K562 (cell line): ENCODE data around the gene NEXN. TPM values are rescaled to one million over a fixed set of nuclear protein-coding genes. Genes with fewer than 3 reads are reported as not detected.
A peak's percentile ranks its signal among the peaks of the same experiment; 100 is the strongest.

Source experiments
- ATAC-seq: fragments of 200-7000 bp; cut with Tn5 transposase; 3 replicates; pipeline ENCODE4 v1.9.1; 2020; ENCODE audit warnings: moderate library complexity
- BruUV-seq: library from RNA; stranded (reverse); fragments of 400-500 nt; replicated peaks from 2 replicates; lab custom pipeline; 2021; lab: Mats Ljungman, UMichigan
- CTCF ChIA-PET: fragments of 300-600 bp; formaldehyde crosslinking; extraction: SDS; loops from one replicate; lab custom pipeline; 2021; ENCODE audit warnings: low intra/inter-chr PET ratio; lab: Yijun Ruan, JAX
- POLR2A ChIA-PET: fragments of 300-600, 350-650 bp; sonication (Branson Sonifier 250); formaldehyde crosslinking; extraction: SDS; loops from one replicate; lab custom pipeline; 2021; ENCODE audit warnings: antibody characterized with exemption, inconsistent platforms; lab: Yijun Ruan, JAX
- DNase-seq, 4 experiments: peaks; one replicate each; pipeline versions ENCODE4 v3.0.0 to v3.0.0-alpha.2; 2011 to 2018; ENCODE audit warnings: low spot score in 3 of 4, mixed read lengths in 3 of 4; ENCODE audit errors: extremely low read depth in 1 of 4
- FAIRE-seq: peaks from 2 replicates; lab custom pipeline; 2011; peaks lifted over from hg19 to GRCh38; lab: Jason Lieb, UNC
- H2AFZ ChIP-seq: 2 replicates; pipeline ENCODE4 v1.6.0; 2011; ENCODE audit warnings: low read depth, low read length, control low read depth, inconsistent platforms
- H3K27ac ChIP-seq: fragments of 200-600 bp; 3 replicates; pipeline ENCODE4 v1.8.0; 2011; ENCODE audit warnings: low read depth, mild to moderate bottlenecking, control low read depth, inconsistent platforms, low read length, moderate library complexity, mixed read lengths; ENCODE audit errors: extremely low read depth
- H3K27me3 ChIP-seq, 2 experiments: fragments of 300-600 bp in 1 of 2; 2 replicates in 1 of 2; 3 replicates in 1 of 2; pipeline versions ENCODE4 v1.6.0 to v1.8.0; 2011; ENCODE audit warnings: inconsistent platforms in 2 of 2, low read length in 2 of 2, mild to moderate bottlenecking in 1 of 2, mixed read lengths in 1 of 2, moderate library complexity in 1 of 2; ENCODE audit not compliant: control insufficient read depth in 2 of 2, insufficient read depth in 2 of 2
- H3K36me3 ChIP-seq: fragments of 300-600 bp; 3 replicates; pipeline ENCODE4 v1.8.0; 2011; ENCODE audit warnings: mild to moderate bottlenecking, low read length, inconsistent platforms; ENCODE audit not compliant: control insufficient read depth, insufficient read depth
- H3K4me1 ChIP-seq, 2 experiments: fragments of 200-600 bp in 1 of 2; replicated peaks in 1 of 2; 2 replicates in 1 of 2; 3 replicates in 1 of 2; pipeline versions ENCODE4 v1.5.1 to v1.8.0; 2011; ENCODE audit warnings: inconsistent platforms in 2 of 2, low read length in 2 of 2, mild to moderate bottlenecking in 1 of 2, mixed read lengths in 1 of 2, moderate library complexity in 1 of 2; ENCODE audit not compliant: control insufficient read depth in 2 of 2, insufficient read depth in 2 of 2
- H3K4me2 ChIP-seq: 2 replicates; pipeline ENCODE4 v1.6.1; 2011; ENCODE audit warnings: low read length, control low read depth, inconsistent platforms, mixed read lengths; ENCODE audit not compliant: insufficient read depth
- H3K4me3 ChIP-seq: fragments of 200-600 bp; sonication (generic), shearing (Covaris generic); 2 replicates; pipeline ENCODE4 v1.5.1; 2016; ENCODE audit warnings: control low read depth, inconsistent platforms
- H3K79me2 ChIP-seq: fragments of 200-600 bp; 3 replicates; pipeline ENCODE4 v1.8.0; 2011; ENCODE audit warnings: low read length, inconsistent platforms; ENCODE audit not compliant: control insufficient read depth, insufficient read depth
- H3K9ac ChIP-seq, 2 experiments: 2 replicates each; pipeline versions ENCODE4 v1.6.0 to v1.6.1; 2011; ENCODE audit warnings: low read depth in 2 of 2, low read length in 2 of 2, control low read depth in 1 of 2, inconsistent platforms in 1 of 2, mild to moderate bottlenecking in 1 of 2, mixed read lengths in 1 of 2; ENCODE audit not compliant: insufficient read depth in 1 of 2
- H3K9me1 ChIP-seq: one replicate; pipeline ENCODE4 v1.6.0; 2011; ENCODE audit warnings: inconsistent platforms, mild to moderate bottlenecking, low read length, moderate library complexity; ENCODE audit not compliant: control insufficient read depth, insufficient read depth
- H3K9me3 ChIP-seq: replicated peaks from 2 replicates; pipeline ENCODE4 v1.5.1; 2011; ENCODE audit warnings: low read depth, low read length, inconsistent platforms; ENCODE audit not compliant: control insufficient read depth, insufficient read depth
- H4K20me1 ChIP-seq: replicated peaks from 2 replicates; pipeline ENCODE4 v1.6.1; 2011; ENCODE audit warnings: low read length, inconsistent platforms, mixed read lengths; ENCODE audit not compliant: control insufficient read depth, insufficient read depth
- BRD9 ChIP-seq: fragments of 450-650 bp; IDR thresholded peaks from 2 replicates; pipeline ENCODE4 v1.6.1; 2018; ENCODE audit warnings: low read depth; ENCODE audit not compliant: partially characterized antibody
- CXXC5 ChIP-seq: fragments of 250-450 bp; sonication (Bioruptor Pico); IDR thresholded peaks from 2 replicates; pipeline ENCODE4 v1.8.0; 2022; ENCODE audit warnings: inconsistent platforms, mild to moderate bottlenecking, moderate library complexity
- ELF1 ChIP-seq: fragments of 200-800 bp; sonication (Bioruptor generic); IDR thresholded peaks from 2 replicates; pipeline ENCODE4 v1.6.1; 2016; ENCODE audit warnings: missing genetic modification characterization, missing compliant biosample characterization
- L3MBTL2 ChIP-seq: fragments of 450-650 bp; IDR thresholded peaks from 2 replicates; pipeline ENCODE4 v1.6.1; 2016; ENCODE audit warnings: mild to moderate bottlenecking, moderate library complexity
- SMARCA5 ChIP-seq: fragments of 450-650 bp; IDR thresholded peaks from 2 replicates; pipeline ENCODE4 v1.6.1; 2016
- XRCC5 ChIP-seq: fragments of 200-400 bp; formaldehyde crosslinking; IDR thresholded peaks from 2 replicates; pipeline ENCODE4 v1.6.1; 2017; ENCODE audit warnings: low read depth, mild to moderate bottlenecking, low read length
- WGBS: fragments of 100-300 bp; shearing (Covaris generic); methylation state at CpG from one replicate; pipeline ENCODE4 v1.1.6; 2016; ENCODE audit warnings: low coverage, mixed read lengths; ENCODE audit not compliant: insufficient coverage; ENCODE audit errors: missing lambda C conversion rate; 5-methylcytosine and 5-hydroxymethylcytosine counted together
- in situ Hi-C: fragments of 300-500 bp; cut with MboI; formaldehyde crosslinking; loops from 4 replicates; pipeline ENCODE4 v1.15.0; 2018; ENCODE audit warnings: inconsistent platforms, mixed read lengths
- intact Hi-C: fragments of 100-400 bp; cut with micrococcal nuclease; formaldehyde crosslinking; loops from 2 replicates; pipeline ENCODE4 v1.14.2; 2022
- polyA plus RNA-seq, 8 experiments: library from polyadenylated mRNA; depleted of rRNA in 4 of 8; stranded (reverse) in 5 of 8; unstranded in 3 of 8; fragments of >200 nt; fragmentation: Nextera tagmentation in 2 of 8; fragmentation: Illumina TruSeq in 1 of 8; extraction: Ambion mirVana in 2 of 8; extraction: Trizol in 1 of 8; gene quantifications; 2 replicates each; pipeline versions ENCODE4 v1.2.1 to v1.2.3, GENCODE V29; 2011 to 2014; ENCODE audit warnings: inconsistent platforms in 1 of 8, missing spikeins in 1 of 8
- total RNA-seq, 7 experiments: library from RNA; depleted of rRNA in 6 of 7; stranded (reverse); fragments of >200 nt in 6 of 7; fragmentation: Illumina TruSeq in 2 of 7; extraction: Trizol in 2 of 7; gene quantifications; 2 replicates each; pipeline versions ENCODE4 v1.2.1 to v1.2.3, GENCODE V29; 2011 to 2021; ENCODE audit warnings: low replicate concordance in 1 of 7
- TF ChIP-seq, protein P1 (sequence below): fragments of 250-450 bp; sonication (Bioruptor Pico); IDR thresholded peaks from 2 replicates; pipeline ENCODE4 v1.8.0; 2022; ENCODE audit warnings: moderate library complexity, mild to moderate bottlenecking, inconsistent platforms
- TF ChIP-seq, protein P2 (sequence below), 2 experiments: fragments of 450-650 bp; formaldehyde crosslinking in 1 of 2; IDR thresholded peaks; 2 replicates each; pipeline versions ENCODE4 v1.4.0 to v1.6.1; 2014 to 2020; ENCODE audit warnings: mild to moderate bottlenecking in 2 of 2, borderline replicate concordance in 1 of 2, low read depth in 1 of 2
- TF ChIP-seq, protein P3 (sequence below): fragments of 450-650 bp; conservative IDR thresholded peaks from 2 replicates; pipeline ENCODE4 v1.6.1; 2016; ENCODE audit warnings: missing genetic modification characterization, low read depth, mild to moderate bottlenecking, missing compliant biosample characterization, moderate library complexity

The NEXN gene
- total and polyA plus RNA-seq, 9 of the 15 experiments (the other 6 are each of a cell fraction or from before 2014, with no cell fraction given) = 0.18 to 1.8 (median 0.76) TPM

DNA sequence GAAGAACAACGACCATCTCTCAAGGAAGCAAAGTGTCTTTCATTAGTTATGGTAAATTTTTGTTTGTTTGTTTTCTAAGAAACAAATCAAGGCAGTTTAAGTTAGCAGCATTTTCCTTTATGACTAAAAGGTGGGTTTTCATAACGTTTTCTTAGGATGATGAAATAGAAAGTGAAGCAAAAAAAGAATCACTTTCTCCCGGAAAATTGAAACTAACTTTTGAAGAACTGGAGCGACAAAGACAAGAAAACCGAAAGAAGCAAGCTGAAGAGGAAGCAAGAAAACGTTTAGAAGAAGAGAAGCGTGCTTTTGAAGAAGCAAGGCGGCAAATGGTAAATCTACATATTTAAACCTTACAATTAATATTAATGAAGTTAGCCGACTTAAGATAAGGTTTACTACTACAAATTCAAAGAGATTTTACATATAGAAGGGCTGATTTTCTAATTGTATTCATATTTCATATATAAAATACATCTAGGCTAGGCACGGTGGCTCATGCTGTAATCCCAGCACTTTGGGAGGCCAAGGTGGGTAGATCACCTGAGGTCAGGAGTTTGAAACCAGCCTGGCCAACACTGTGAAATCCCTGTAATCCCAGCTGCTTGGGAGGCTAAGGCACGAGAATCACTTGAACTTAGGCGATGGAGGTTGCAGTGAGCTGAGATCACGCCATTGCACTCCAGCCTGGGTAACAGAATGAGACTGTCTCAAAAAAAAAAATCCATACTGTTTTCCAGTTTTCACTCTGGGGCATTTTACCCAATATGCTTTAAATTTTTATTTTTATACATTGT is 38.3 kb downstream of the NEXN start (continued):
- peak; percentile 42; the same call in 1 of the 2 replicates for TF ChIP-seq L3MBTL2
- TF ChIP-seq, protein P1, sequence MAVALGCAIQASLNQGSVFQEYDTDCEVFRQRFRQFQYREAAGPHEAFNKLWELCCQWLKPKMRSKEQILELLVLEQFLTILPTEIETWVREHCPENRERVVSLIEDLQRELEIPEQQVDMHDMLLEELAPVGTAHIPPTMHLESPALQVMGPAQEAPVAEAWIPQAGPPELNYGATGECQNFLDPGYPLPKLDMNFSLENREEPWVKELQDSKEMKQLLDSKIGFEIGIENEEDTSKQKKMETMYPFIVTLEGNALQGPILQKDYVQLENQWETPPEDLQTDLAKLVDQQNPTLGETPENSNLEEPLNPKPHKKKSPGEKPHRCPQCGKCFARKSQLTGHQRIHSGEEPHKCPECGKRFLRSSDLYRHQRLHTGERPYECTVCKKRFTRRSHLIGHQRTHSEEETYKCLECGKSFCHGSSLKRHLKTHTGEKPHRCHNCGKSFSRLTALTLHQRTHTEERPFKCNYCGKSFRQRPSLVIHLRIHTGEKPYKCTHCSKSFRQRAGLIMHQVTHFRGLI (CRISPR knock-in tag) = no peak
- TF ChIP-seq, all 486 proteins: peak for 4

DNA sequence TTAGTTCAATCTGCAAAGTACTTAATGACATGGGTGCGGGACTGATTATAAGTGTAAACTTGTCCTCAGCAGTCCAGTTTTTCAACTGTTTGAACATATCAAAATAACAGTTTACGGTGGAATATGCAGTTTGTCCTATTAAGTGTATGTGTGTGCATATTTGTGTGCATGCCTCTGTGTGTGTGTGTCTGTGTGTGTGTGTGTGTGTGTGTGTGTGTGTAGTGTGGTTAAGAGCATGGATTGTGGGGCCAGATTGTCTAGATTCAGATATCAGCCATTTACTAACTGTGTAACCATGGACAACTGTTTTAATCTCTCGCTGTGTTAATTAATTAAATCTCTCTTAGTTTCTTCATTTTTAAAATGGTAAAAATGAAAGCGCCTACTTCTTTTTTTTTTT is 39.0 kb downstream of the NEXN start:
- 68% methylated on average over 4 of the region's 4 CpGs for WGBS
- ChIA-PET CTCF (no interaction called here), POLR2A (interaction anchor here (0.8 kb wide), 1 partner anchor 51 kb away, joined by 3 read pairs; the partner anchor contains the start of gene FUBP1)
- H3K9ac ChIP-seq = no peak overlapping the region
- no peaks in the 10 kb centered on the region for H3K4me1 ChIP-seq
- in situ Hi-C loops = no loop called here
- H2AFZ ChIP-seq = no peak overlapping the region
- no peaks in the 10 kb centered on the region for H3K27me3 ChIP-seq
- BruUV-seq = no TSS peak
- H3K27ac ChIP-seq = no peak overlapping the region
- ATAC-seq = peak; percentile 32; the same call in 2 of the 3 replicates
- no peaks in the 10 kb centered on the region for H3K79me2 ChIP-seq
- intact Hi-C loops = no loop called here
- H3K4me2 ChIP-seq = no peak overlapping the region
- no peaks in the 10 kb centered on the region for H3K9me3 ChIP-seq
- no peaks in the 10 kb centered on the region for H4K20me1 ChIP-seq
- no peaks in the 10 kb centered on the region for H3K36me3 ChIP-seq
- no peaks in the 10 kb centered on the region for H3K9me1 ChIP-seq
- H3K4me3 ChIP-seq = no peak overlapping the region
- DNase-seq = no peak
- FAIRE-seq = no peak
- TF ChIP-seq CXXC5 (CRISPR knock-in tag) (no peak), BRD9 (peak; percentile 45), XRCC5 (no peak), SMARCA5 (peak; percentile 22; the same call in 1 of the 2 replicates), ELF1 (tag) (no peak)
- TF ChIP-seq, protein P2, sequence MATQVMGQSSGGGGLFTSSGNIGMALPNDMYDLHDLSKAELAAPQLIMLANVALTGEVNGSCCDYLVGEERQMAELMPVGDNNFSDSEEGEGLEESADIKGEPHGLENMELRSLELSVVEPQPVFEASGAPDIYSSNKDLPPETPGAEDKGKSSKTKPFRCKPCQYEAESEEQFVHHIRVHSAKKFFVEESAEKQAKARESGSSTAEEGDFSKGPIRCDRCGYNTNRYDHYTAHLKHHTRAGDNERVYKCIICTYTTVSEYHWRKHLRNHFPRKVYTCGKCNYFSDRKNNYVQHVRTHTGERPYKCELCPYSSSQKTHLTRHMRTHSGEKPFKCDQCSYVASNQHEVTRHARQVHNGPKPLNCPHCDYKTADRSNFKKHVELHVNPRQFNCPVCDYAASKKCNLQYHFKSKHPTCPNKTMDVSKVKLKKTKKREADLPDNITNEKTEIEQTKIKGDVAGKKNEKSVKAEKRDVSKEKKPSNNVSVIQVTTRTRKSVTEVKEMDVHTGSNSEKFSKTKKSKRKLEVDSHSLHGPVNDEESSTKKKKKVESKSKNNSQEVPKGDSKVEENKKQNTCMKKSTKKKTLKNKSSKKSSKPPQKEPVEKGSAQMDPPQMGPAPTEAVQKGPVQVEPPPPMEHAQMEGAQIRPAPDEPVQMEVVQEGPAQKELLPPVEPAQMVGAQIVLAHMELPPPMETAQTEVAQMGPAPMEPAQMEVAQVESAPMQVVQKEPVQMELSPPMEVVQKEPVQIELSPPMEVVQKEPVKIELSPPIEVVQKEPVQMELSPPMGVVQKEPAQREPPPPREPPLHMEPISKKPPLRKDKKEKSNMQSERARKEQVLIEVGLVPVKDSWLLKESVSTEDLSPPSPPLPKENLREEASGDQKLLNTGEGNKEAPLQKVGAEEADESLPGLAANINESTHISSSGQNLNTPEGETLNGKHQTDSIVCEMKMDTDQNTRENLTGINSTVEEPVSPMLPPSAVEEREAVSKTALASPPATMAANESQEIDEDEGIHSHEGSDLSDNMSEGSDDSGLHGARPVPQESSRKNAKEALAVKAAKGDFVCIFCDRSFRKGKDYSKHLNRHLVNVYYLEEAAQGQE (IDR thresholded peaks at IDR 0.05; ENCODE audit: borderline replicate concordance) = no peak
- TF ChIP-seq, protein P2 (CRISPR knock-in tag; IDR thresholded peaks at IDR 0.05; ENCODE audit: low read depth) = no peak
- TF ChIP-seq, protein P3, sequence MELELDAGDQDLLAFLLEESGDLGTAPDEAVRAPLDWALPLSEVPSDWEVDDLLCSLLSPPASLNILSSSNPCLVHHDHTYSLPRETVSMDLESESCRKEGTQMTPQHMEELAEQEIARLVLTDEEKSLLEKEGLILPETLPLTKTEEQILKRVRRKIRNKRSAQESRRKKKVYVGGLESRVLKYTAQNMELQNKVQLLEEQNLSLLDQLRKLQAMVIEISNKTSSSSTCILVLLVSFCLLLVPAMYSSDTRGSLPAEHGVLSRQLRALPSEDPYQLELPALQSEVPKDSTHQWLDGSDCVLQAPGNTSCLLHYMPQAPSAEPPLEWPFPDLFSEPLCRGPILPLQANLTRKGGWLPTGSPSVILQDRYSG (tag) = no peak
